OCI-LY1 (cell line): ENCODE results near the gene CACNB3.

Experiments used
- H2AFZ ChIP-seq: fragments of 200-600 bp; sonication (generic), shearing (Covaris generic); 2 replicates; pipeline ENCODE4 v1.6.0; 2014; ENCODE audit warnings: antibody characterized with exemption, mild to moderate bottlenecking, low read length
- H3F3A ChIP-seq: fragments of 200-600 bp; sonication (generic), shearing (Covaris generic); 2 replicates; pipeline ENCODE4 v1.6.0; 2014; ENCODE audit warnings: mild to moderate bottlenecking, antibody characterized with exemption, low read length, moderate library complexity; ENCODE audit not compliant: insufficient read depth
- H3K27ac ChIP-seq: fragments of 200-600 bp; sonication (generic); 2 replicates; pipeline ENCODE4 v1.5.1; 2014; ENCODE audit warnings: low read length, mixed run types, mild to moderate bottlenecking, low read depth; ENCODE audit not compliant: poor library complexity, severe bottlenecking
- H3K27me3 ChIP-seq: fragments of 200-600 bp; sonication (generic); 2 replicates; pipeline ENCODE4 v1.6.0; 2014; ENCODE audit warnings: antibody characterized with exemption, mild to moderate bottlenecking, low read length, moderate library complexity; ENCODE audit not compliant: insufficient read depth
- H3K36me3 ChIP-seq: fragments of 200-600 bp; sonication (generic); 2 replicates; pipeline ENCODE4 v1.6.1; 2014; ENCODE audit warnings: mild to moderate bottlenecking, antibody characterized with exemption, low read length, moderate library complexity, mixed read lengths; ENCODE audit not compliant: insufficient read depth
- H3K4me1 ChIP-seq: fragments of 200-600 bp; sonication (generic); 2 replicates; pipeline ENCODE4 v1.5.1; 2014; ENCODE audit warnings: mild to moderate bottlenecking, low read length, moderate library complexity; ENCODE audit not compliant: insufficient read depth, severe bottlenecking
- H3K4me2 ChIP-seq: fragments of 200-600 bp; sonication (generic), shearing (Covaris generic); 2 replicates; pipeline ENCODE4 v1.6.1; 2014; ENCODE audit warnings: low read length
- H3K4me3 ChIP-seq: fragments of 200-600 bp; sonication (generic); 2 replicates; pipeline ENCODE4 v1.5.1; 2014; ENCODE audit warnings: low read length, low read depth, mild to moderate bottlenecking, mixed read lengths; ENCODE audit not compliant: poor library complexity, severe bottlenecking
- H3K79me2 ChIP-seq: fragments of 200-600 bp; shearing (Covaris generic); 2 replicates; pipeline ENCODE4 v1.6.1; 2016; ENCODE audit warnings: mixed run types, low read length, mixed read lengths; ENCODE audit not compliant: insufficient read depth
- H3K9ac ChIP-seq: fragments of 200-600 bp; sonication (generic), shearing (Covaris generic); 2 replicates; pipeline ENCODE4 v1.6.1; 2014; ENCODE audit warnings: mild to moderate bottlenecking, low read length, mixed read lengths
- H3K9me2 ChIP-seq: fragments of 200-600 bp; sonication (generic), shearing (Covaris generic); 2 replicates; pipeline ENCODE4 v1.6.1; 2014; ENCODE audit warnings: low read depth, mild to moderate bottlenecking, low read length, mixed read lengths
- H3K9me3 ChIP-seq: fragments of 200-600 bp; shearing (Covaris generic); 2 replicates; pipeline ENCODE4 v1.6.1; 2014; ENCODE audit warnings: low read length, mixed read lengths
- H4K20me1 ChIP-seq: fragments of 200-600 bp; sonication (generic), shearing (Covaris generic); 2 replicates; pipeline ENCODE4 v1.6.0; 2016; ENCODE audit warnings: mild to moderate bottlenecking, low read length; ENCODE audit not compliant: insufficient read depth
- CTCF ChIP-seq: fragments of 200-600 bp; sonication (generic), shearing (Covaris generic); IDR thresholded peaks from 2 replicates; pipeline ENCODE4 v1.5.1; 2017; ENCODE audit warnings: mild to moderate bottlenecking, antibody characterized with exemption, low read length, moderate library complexity, mixed read lengths
- EZH2 ChIP-seq: fragments of 200-600 bp; sonication (generic), shearing (Covaris generic); IDR thresholded peaks from 2 replicates; pipeline ENCODE4 v1.8.0; 2017; ENCODE audit warnings: borderline replicate concordance, mixed run types, mild to moderate bottlenecking, antibody characterized with exemption, low read length, moderate library complexity, mixed read lengths

The CACNB3 gene

GRCh38 chr12:48863291-48863690, 45.0 kb downstream of the CACNB3 start:
- no peak overlapping the region for H3K4me3 ChIP-seq
- peaks cover 22% of the 10 kb centered on the region for H3K4me1 ChIP-seq
- H3K27ac ChIP-seq, result no peak overlapping the region
- H3K36me3 ChIP-seq, result no peaks in the 10 kb centered on the region
- H3K9ac ChIP-seq, result no peak overlapping the region
- H3K9me2 ChIP-seq, result no peaks in the 10 kb centered on the region
- no peaks in the 10 kb centered on the region for H3F3A ChIP-seq
- no peaks in the 10 kb centered on the region for H3K9me3 ChIP-seq
- no peaks in the 10 kb centered on the region for H3K27me3 ChIP-seq
- no peak overlapping the region for H3K4me2 ChIP-seq
- H2AFZ ChIP-seq, result no peak overlapping the region
- no peaks in the 10 kb centered on the region for H4K20me1 ChIP-seq
- no peak for TF ChIP-seq EZH2
- TF ChIP-seq CTCF, result no peak
- no peaks in the 10 kb centered on the region for H3K79me2 ChIP-seq

GRCh38 chr12:48865281-48866051, 47.2 kb downstream of the CACNB3 start, which contains the start of gene RND1:
TSS of gene RND1 (minus strand) at chr12:48865870. CDS start at chr12:48865767, 103 bp downstream.
- H3K4me2 ChIP-seq, result peak within 1 kb of the TSS; percentile 72

GRCh38 chr12:48866052-48866711, 47.9 kb downstream of the CACNB3 start:
- Histone ChIP-seq H3K79me2 (no peaks in the 10 kb centered on the region), H3K9me2 (no peaks in the 10 kb centered on the region), H3K27me3 (no peaks in the 10 kb centered on the region), H3K4me3 (peak overlapping the region; percentile 65), H3K4me2 (peak overlapping the region; percentile 72), H3K9ac (peak overlapping the region; percentile 12; the same call in 1 of the 2 replicates), H3K27ac (no peak overlapping the region), H3K9me3 (no peaks in the 10 kb centered on the region), H3K4me1 (peaks cover 22% of the 10 kb centered on the region), H4K20me1 (no peaks in the 10 kb centered on the region), H3F3A (no peaks in the 10 kb centered on the region), H2AFZ (peak overlapping the region; percentile 76), H3K36me3 (no peaks in the 10 kb centered on the region)
- TF ChIP-seq EZH2 (no peak), CTCF (no peak)

More at GRCh38 chr12:48865281-48866051, 47.2 kb downstream of the CACNB3 start, which contains the start of gene RND1:
- no peaks in the 10 kb centered on the region for H3K27me3 ChIP-seq
- peak within 1 kb of the TSS; percentile 76 for H2AFZ ChIP-seq
- TF ChIP-seq CTCF (0 out of 2 replicates have a peak, but pooled peaks have one; percentile 11), EZH2 (no peak)
- no peaks in the 10 kb centered on the region for H3K9me3 ChIP-seq
- no peaks in the 10 kb centered on the region for H3F3A ChIP-seq
- peak within 1 kb of the TSS; percentile 53; the same call in 1 of the 2 replicates for H3K9ac ChIP-seq
- no peaks in the 10 kb centered on the region for H4K20me1 ChIP-seq
- H3K4me3 ChIP-seq, result peak within 1 kb of the TSS; percentile 65
- H3K36me3 ChIP-seq, result no peaks in the 10 kb centered on the region
- no peak within 1 kb of the TSS for H3K27ac ChIP-seq
- H3K9me2 ChIP-seq, result no peaks in the 10 kb centered on the region
- H3K4me1 ChIP-seq, result peaks cover 22% of the 10 kb centered on the region
- no peaks in the 10 kb centered on the region for H3K79me2 ChIP-seq
